Muscle layer of colon (tissue), 2 donors: ENCODE measurements around the gene VMP1.
"Not testable (repeated sequence)": the region's sequence is repeated elsewhere in the genome, so short reads cannot be mapped to it uniquely, and the experiment has no call there.

Experiments used
- H3K27ac ChIP-seq: one replicate; pipeline ENCODE4 v1.7.0; 2013; ENCODE audit warnings: low read depth, mild to moderate bottlenecking, low read length, moderate library complexity
- H3K27me3 ChIP-seq, 2 donors: one replicate each; pipeline ENCODE4 v1.7.0; 2013; ENCODE audit warnings: low read length in 2 of 2, mild to moderate bottlenecking in 2 of 2; ENCODE audit not compliant: insufficient read depth in 2 of 2, control insufficient read depth in 1 of 2
- H3K36me3 ChIP-seq: one replicate; pipeline ENCODE4 v1.7.0; 2013; ENCODE audit warnings: mild to moderate bottlenecking, low read length; ENCODE audit not compliant: insufficient read depth
- H3K4me1 ChIP-seq: one replicate; pipeline ENCODE4 v1.7.0; 2013; ENCODE audit warnings: mild to moderate bottlenecking, low read length; ENCODE audit not compliant: insufficient read depth
- H3K4me3 ChIP-seq, 2 donors: one replicate each; pipeline ENCODE4 v1.7.0; 2013; ENCODE audit warnings: low read length in 2 of 2, low read depth in 1 of 2, mild to moderate bottlenecking in 1 of 2, moderate library complexity in 1 of 2
- H3K9ac ChIP-seq: one replicate; pipeline ENCODE4 v1.7.0; 2013; ENCODE audit warnings: low read length
- H3K9me3 ChIP-seq: one replicate; pipeline ENCODE4 v1.7.0; 2013; ENCODE audit warnings: mild to moderate bottlenecking, low read length
- donor health status: abdominal sarcoma.
- donor health status: Adenocarcinoma of cecum.

Gene VMP1

DNA sequence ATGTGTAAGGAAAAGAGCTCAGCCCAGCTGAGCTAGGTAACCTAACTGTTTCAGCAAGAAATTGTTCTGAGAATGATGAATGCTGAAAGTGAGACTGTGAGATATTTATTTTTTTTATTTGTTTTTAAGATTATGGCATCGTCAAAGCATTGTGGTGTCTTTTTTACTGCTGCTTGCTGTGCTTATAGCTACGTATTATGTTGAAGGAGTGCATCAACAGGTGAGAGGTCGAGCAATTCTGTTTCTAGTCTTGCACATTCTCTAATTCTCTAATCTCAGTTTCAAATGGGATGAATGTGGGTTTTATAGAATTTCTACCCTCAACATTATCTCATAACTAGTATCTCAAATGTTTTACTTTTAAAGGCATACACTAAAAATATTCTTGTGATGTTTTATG lies 29.9 kb downstream of the VMP1 start:
- H3K27ac ChIP-seq = no peak overlapping the region
- H3K4me1 ChIP-seq = no peaks in the 10 kb centered on the region
- H3K36me3 ChIP-seq = peaks cover 15% of the 10 kb centered on the region
- H3K4me3 ChIP-seq = no peak overlapping the region
- H3K9ac ChIP-seq = no peak overlapping the region
- no peaks in the 10 kb centered on the region for H3K27me3 ChIP-seq
- H3K9me3 ChIP-seq = no peaks in the 10 kb centered on the region

DNA sequence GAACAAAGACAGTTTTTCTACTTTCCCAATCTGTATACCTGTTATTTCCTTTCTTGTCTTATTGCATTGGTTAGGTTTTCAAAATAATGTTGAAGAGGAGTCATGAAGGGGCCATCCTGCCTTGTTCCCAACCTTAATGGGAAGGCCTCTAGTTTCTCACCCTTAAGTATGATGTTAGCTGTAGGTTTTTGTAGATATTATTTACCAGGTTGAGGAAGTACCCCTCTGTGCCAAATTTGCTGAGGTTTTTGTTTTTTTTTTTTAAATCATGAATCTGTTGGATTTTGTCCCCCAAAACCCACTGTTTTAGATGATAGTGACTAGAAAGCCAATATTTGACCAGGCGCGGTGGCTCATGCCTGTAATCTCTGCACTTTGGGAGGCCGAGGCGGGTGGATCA lies 36.4 kb downstream of the VMP1 start:
- H3K27ac ChIP-seq = no peak overlapping the region

DNA sequence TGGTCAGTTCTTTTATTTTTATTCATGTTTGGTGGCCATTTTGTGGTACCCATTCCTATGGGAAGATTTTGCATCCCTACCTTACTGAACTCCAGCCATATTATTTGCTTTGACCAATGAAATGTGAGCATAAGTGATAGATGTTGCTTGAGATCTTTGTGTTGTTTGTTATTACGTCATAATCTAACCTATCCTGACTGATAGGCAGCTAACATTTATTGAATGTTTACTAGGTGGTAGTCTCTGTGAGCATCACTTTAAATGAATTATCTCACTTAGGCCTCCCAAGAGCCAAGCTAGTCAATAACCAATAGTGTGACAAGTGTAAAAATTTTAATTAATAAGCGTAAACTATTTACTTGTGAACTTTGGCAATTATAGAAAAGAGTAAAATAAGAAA lies 37.6 kb downstream of the VMP1 start:
- H3K4me1 ChIP-seq = no peaks in the 10 kb centered on the region
- no peak overlapping the region for H3K27ac ChIP-seq
- H3K4me3 ChIP-seq = no peak overlapping the region
- no peaks in the 10 kb centered on the region for H3K9me3 ChIP-seq
- no peaks in the 10 kb centered on the region for H3K36me3 ChIP-seq
- no peak overlapping the region for H3K9ac ChIP-seq
- no peaks in the 10 kb centered on the region for H3K27me3 ChIP-seq

More for the DNA sequence above, 36.4 kb downstream of the VMP1 start:
- H3K4me3 ChIP-seq = no peak overlapping the region
- no peaks in the 10 kb centered on the region for H3K4me1 ChIP-seq
- H3K9ac ChIP-seq = no peak overlapping the region
- no peaks in the 10 kb centered on the region for H3K36me3 ChIP-seq
- H3K27me3 ChIP-seq = no peaks in the 10 kb centered on the region
- H3K9me3 ChIP-seq = no peaks in the 10 kb centered on the region

DNA sequence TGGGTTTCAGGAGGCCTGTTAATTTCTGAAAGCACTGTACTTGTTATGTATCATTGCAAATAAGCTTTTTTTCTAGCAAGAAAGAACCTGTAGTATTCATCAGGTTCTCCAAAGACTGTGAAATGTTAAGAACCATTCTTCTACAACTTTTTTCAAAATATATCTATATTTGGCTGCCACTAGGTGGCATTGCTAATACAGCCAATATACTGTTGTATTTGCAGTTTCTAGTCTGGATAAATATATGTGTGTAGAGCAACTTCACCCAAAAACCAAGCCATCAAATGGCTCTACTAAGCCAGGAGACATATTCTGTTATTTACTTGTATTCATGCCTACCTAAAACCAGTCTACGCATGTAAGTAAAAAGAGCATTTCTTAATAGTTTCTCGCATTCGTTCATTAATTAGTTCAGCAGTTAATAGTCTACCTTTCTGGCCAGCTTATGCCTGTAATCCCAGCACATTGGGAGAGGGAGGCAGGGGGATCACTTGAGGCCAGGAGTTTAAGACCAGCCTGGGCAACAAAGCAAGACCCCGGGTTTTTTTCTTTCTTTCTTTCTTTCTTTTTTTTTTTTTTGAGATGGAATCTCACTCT lies 39.5 kb downstream of the VMP1 start:
- no peaks in the 10 kb centered on the region for H3K4me1 ChIP-seq
- H3K9me3 ChIP-seq = no peaks in the 10 kb centered on the region
- H3K4me3 ChIP-seq = no peak overlapping the region
- no peaks in the 10 kb centered on the region for H3K36me3 ChIP-seq
- H3K27me3 ChIP-seq = no peaks in the 10 kb centered on the region
- no peak overlapping the region for H3K27ac ChIP-seq
- H3K9ac ChIP-seq = no peak overlapping the region

DNA sequence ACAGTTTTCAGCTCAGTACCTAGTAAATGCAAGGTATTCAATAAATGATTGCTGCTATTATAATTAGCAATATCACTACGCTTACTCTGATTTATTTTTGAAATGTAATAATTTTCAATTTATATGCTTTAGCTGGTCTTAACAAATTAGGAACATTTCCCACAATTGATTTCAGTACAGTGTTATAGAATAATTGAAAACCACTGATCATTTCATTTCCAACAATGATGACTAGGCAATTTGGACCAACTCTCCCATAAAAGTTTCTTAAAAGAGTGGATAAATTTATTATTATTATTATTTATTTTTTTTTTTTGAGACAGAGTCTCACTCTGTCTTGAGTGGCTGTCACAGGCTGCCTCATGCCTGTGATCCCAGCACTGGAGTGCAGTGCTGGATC lies 41.1 kb downstream of the VMP1 start:
- H3K4me1 ChIP-seq = no peaks in the 10 kb centered on the region
- no peak overlapping the region for H3K9ac ChIP-seq
- H3K9me3 ChIP-seq = no peaks in the 10 kb centered on the region
- no peaks in the 10 kb centered on the region for H3K36me3 ChIP-seq
- no peak overlapping the region for H3K27ac ChIP-seq
- no peak overlapping the region for H3K4me3 ChIP-seq
- no peaks in the 10 kb centered on the region for H3K27me3 ChIP-seq

DNA sequence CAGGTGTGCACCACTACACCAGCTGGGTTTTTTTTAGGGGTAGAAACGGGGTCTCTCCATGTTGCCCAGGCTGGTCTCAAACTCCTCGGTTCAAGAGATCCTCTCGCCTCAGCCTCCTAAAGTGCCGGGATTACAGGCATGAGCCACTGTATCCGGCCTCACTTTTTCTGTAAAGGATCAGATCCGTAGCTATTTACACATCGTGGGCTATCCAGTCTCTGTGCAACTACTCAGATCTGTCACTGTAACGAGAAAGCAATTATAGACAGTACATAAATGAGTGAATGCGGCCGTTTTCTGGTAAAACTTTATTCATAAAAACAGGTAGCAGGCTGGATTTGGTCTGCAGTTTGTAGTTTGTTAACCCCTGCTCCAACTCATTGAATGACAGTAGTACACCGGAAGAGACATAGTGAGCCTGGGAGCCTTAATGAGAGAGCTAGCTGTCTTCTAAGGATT lies 44.5 kb downstream of the VMP1 start:
- Histone ChIP-seq H3K27me3 (no peaks in the 10 kb centered on the region), H3K4me3 (no peak overlapping the region), H3K4me1 (peaks cover 17% of the 10 kb centered on the region), H3K27ac (no peak overlapping the region), H3K9ac (no peak overlapping the region), H3K9me3 (no peaks in the 10 kb centered on the region), H3K36me3 (no peaks in the 10 kb centered on the region)

DNA sequence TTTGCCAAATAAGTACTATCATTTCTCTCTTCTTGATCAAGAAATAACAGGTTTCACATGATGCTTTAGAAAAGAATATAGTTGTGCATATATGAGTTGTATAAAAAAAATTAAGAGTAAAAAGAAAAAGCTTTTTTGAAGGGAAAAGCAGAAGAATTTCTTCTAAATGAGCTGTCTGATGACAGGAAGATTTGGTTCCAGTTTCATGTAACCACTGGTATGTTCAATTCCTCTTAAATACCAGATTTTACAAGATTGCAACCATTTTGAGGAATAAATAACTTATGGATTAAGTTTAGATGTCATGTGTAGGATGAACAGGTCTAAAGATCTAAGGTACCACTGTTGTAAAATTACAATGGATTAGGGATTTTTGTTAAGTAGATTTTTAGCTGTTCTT lies 45.0 kb downstream of the VMP1 start:
- Histone ChIP-seq H3K9ac (no peak overlapping the region), H3K27ac (no peak overlapping the region), H3K9me3 (no peaks in the 10 kb centered on the region), H3K36me3 (no peaks in the 10 kb centered on the region), H3K4me3 (no peak overlapping the region), H3K27me3 (no peaks in the 10 kb centered on the region), H3K4me1 (peaks cover 17% of the 10 kb centered on the region)

DNA sequence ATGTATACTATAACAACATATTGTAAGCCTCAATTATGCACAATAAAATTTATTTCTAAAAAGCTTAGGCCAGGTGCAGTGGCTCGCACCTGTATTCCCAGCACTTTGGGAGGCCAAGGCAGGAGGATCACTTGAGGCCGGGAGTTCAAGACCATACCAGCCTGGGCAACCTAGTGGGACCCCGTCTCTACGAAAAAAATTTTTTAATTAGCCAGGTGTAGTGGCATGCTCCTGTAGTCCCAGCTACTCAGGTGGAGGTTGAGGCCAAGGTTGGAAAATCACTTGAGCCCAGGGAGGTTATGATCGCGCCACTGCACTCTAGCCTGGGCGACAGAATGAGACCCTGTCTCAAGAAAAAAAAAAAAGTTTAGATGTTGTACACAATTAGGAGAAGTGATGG lies 45.5 kb downstream of the VMP1 start:
- Histone ChIP-seq H3K4me1 (peaks cover 17% of the 10 kb centered on the region), H3K36me3 (peaks cover under 1% of the 10 kb centered on the region), H3K9ac (no peak overlapping the region), H3K27me3 (no peaks in the 10 kb centered on the region), H3K9me3 (no peaks in the 10 kb centered on the region), H3K4me3 (no peak overlapping the region), H3K27ac (no peak overlapping the region)

DNA sequence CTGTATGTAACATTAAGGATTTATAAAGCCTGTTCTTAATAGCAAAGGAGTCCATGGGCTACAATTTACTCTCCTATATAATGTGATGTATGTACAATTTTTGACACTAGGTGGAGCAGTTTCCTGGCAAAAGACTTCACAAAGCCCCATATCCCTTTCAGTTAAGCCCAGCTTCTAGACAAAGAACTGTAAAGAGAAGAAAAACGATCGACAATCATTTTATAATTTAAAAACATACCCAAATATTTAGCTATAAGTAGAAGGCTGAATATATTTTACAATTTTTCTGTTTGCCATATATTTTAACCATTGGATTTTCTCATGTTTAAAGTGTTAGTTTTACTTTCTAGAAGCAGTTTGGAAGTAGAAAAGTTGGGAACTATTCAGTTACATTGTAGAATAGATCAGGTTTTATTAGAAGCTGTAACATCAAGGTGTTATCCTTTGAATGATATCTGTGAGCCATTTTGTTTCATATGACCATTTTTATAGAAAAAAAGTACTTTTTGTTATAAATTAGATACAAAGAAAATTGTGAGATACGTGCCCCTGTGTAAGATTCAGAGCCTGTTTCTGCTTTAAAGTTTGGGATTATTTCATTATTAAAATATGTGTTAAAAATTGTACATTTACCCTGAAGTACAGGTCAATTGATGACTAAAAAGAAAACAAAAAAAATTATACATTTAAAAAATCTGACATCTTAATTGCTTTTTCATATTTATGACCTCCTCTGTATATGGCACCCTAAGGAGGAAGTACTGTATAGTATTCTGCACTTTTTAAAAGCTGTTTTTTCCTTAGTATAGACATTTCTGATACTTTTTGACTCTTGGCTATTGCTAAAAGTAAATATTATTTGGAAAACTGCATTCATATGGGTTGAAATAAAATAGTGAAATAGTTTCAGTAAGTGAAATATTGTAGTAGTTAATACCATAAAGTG lies 46.3 kb downstream of the VMP1 start:
- H3K4me1 ChIP-seq = peaks cover 17% of the 10 kb centered on the region
- no peaks in the 10 kb centered on the region for H3K27me3 ChIP-seq
- peak overlapping the region; percentile 35 for H3K27ac ChIP-seq
- peak overlapping the region; percentile 13 for H3K9ac ChIP-seq
- peaks cover 4% of the 10 kb centered on the region for H3K36me3 ChIP-seq
- H3K9me3 ChIP-seq = no peaks in the 10 kb centered on the region
- H3K4me3 ChIP-seq = peak overlapping the region in 1 of 2 donors; percentile 26

DNA sequence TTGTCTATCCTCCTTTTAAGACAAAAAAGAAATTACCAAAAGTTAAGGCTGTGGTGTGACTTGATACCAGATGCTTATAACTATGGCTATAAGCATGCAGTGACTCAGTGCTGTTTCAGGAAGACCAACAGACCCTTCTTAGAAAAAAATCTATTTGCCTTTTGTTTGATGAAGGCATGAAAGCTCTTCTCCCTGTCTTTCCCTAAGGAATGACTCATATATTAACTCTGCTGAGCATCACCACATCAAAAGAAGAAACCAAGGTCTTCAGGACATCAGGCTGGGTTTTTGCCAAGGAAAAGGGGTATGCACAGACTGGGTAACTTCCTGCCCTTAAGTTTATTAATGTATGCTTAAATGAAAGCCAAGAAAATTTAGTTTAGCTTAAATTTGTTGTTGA lies 47.1 kb downstream of the VMP1 start:
- no peaks in the 10 kb centered on the region for H3K27me3 ChIP-seq
- H3K36me3 ChIP-seq = peaks cover 4% of the 10 kb centered on the region
- no peak overlapping the region for H3K4me3 ChIP-seq
- H3K4me1 ChIP-seq = peaks cover 17% of the 10 kb centered on the region
- no peak overlapping the region for H3K9ac ChIP-seq
- no peaks in the 10 kb centered on the region for H3K9me3 ChIP-seq
- peak overlapping the region; percentile 16 for H3K27ac ChIP-seq

DNA sequence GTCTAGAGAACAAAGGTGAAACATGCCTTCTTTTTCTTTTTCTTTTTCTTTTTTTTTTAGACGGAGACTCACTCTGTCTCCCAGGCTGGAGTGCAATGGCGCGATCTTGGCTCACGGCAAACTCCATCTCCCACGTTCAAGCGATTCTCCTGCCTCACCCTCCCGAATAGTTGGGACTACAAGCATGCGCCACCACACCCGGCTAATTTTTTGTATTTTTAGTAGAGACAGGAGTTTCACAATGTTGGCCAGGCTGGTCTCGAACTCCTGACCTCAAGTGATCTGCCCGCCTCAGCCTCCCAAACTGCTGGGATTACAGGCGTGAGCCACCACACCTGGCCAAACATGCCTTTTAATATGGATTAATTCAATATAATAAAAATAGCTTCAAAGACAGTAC lies 47.6 kb downstream of the VMP1 start:
- not testable (repeated sequence) for H3K27me3 ChIP-seq, H3K9ac ChIP-seq, H3K9me3 ChIP-seq, H3K36me3 ChIP-seq, H3K4me3 ChIP-seq
- Histone ChIP-seq H3K27ac (peak overlapping the region; percentile 22), H3K4me1 (peaks cover 17% of the 10 kb centered on the region)
